SK-N-MC (cell line): Measurements from ENCODE around the gene FBXO31.

Source experiments
- EZH2 ChIP-seq: fragments of 200-600 bp; sonication (generic); IDR thresholded peaks from one replicate; pipeline ENCODE4 v1.6.1; 2017; ENCODE audit warnings: antibody characterized with exemption
- POLR2AphosphoS5 ChIP-seq: IDR thresholded peaks from 2 replicates; pipeline ENCODE4 v1.6.1; 2012; ENCODE audit warnings: mild to moderate bottlenecking, low read depth, low read length, borderline replicate concordance

DNA sequence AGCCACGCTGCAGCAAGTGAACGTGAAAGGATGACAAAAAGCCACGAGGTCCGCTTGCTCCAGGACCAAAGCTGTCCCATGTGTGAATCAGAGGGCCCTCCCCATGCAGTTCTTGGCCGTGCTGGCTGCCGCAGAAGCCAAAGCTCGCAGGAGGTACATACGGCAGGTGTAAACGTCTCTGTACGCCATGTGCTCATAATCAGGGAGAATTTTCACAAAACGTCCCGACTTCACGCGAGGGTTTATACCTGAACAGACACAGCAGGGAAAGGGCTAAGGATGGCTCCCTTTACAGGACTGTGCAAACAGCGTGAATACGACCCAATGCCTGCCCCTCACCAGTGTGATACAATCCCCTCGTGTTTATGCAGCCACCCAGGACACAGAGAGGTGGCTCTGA, 25.3 kb downstream of the FBXO31 start:
- TF ChIP-seq EZH2 (no peak), POLR2AphosphoS5 (no peak)
